ENCODE measurements around the gene AMDHD2.

DNA sequence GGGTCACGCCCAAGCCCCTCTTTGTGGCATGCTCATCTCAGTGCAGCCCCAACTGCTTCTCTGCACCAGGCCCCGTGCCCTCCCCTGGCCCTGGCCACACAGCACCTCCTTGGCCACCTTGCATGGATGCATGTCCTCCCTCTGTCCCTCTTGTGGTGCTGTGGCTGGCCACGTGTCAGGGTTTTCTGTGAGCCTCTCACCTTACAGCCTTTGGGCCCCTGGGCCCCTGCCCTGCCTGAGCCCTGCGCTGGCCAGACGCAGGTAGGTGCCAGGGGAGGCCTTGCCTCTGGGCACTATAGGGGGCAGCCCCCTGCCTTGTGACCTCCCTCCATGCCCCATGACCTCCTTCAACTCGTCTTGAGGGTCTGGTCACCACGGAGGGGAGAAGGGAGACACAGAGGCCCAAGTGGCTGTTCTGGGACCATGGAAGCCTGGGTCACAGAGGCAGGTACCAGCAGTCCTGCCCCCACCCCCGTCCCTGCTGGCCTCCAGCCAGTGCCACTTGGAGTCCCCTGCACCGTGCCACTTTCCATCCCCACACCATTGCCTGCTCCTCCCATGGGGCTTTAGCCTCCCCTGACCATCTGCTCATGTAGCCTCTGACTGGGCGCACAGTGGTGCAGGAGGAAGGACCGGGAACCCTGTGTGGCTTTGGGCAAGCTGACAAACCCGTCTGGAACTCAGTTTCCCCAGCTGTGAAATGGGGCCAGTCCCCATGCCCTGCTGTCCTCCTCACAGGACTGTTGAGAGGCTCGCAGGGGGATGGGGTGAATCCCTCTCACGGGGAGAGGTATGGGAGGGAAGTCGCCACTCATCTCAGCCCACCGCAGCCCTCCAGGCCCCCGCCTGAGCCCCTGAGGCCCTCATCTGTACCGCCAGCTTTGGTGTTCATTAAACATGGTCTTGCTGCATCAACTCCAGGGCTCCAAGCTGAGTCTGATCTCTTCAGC lies 17.9 kb upstream of the AMDHD2 start:
- TF ChIP-seq RAD21 (IDR thresholded peaks at IDR 0.05; ENCODE audit: low read depth): no peak
- TF ChIP-seq TAF1 (IDR thresholded peaks at IDR 0.05; ENCODE audit: low read depth): no peak
- TF ChIP-seq, protein P1, sequence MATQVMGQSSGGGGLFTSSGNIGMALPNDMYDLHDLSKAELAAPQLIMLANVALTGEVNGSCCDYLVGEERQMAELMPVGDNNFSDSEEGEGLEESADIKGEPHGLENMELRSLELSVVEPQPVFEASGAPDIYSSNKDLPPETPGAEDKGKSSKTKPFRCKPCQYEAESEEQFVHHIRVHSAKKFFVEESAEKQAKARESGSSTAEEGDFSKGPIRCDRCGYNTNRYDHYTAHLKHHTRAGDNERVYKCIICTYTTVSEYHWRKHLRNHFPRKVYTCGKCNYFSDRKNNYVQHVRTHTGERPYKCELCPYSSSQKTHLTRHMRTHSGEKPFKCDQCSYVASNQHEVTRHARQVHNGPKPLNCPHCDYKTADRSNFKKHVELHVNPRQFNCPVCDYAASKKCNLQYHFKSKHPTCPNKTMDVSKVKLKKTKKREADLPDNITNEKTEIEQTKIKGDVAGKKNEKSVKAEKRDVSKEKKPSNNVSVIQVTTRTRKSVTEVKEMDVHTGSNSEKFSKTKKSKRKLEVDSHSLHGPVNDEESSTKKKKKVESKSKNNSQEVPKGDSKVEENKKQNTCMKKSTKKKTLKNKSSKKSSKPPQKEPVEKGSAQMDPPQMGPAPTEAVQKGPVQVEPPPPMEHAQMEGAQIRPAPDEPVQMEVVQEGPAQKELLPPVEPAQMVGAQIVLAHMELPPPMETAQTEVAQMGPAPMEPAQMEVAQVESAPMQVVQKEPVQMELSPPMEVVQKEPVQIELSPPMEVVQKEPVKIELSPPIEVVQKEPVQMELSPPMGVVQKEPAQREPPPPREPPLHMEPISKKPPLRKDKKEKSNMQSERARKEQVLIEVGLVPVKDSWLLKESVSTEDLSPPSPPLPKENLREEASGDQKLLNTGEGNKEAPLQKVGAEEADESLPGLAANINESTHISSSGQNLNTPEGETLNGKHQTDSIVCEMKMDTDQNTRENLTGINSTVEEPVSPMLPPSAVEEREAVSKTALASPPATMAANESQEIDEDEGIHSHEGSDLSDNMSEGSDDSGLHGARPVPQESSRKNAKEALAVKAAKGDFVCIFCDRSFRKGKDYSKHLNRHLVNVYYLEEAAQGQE (IDR thresholded peaks at IDR 0.05; ENCODE audit: low read depth): no peak
- no peak for TF ChIP-seq YY1 (IDR thresholded peaks at IDR 0.05; ENCODE audit: low read depth)
- no peak for TF ChIP-seq CEBPB (IDR thresholded peaks at IDR 0.05)
- no peak for TF ChIP-seq ZBTB7A (IDR thresholded peaks at IDR 0.05; ENCODE audit: low read depth)
- no peak for TF ChIP-seq EP300 (IDR thresholded peaks at IDR 0.05; ENCODE audit: borderline replicate concordance)
